Measurements from ENCODE around the gene TBX5.
"Not testable (repeated sequence)": the region's sequence is repeated elsewhere in the genome, so short reads cannot be mapped to it uniquely, and the experiment has no call there.

The TBX5 gene

DNA sequence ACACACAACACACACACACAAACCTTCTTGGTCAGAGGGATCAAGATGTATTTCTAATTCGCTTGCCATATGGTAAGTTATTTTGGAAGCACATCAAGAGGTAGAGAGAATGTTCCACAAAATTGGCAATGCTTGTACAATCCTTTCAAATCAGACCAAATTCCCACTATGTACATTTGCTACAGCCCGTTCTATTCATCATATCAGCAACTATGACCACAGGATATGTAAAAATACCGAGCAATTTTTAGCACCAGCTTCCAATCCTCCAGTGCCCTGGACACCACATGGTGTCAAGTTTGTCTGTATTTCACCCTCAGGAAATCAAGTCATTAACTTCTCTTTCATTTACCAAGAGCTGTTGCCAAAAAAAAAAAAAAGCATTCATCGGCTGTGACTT is 21.2 kb downstream of the TBX5 start:
- DNase-seq (ENCODE audit: low read depth, low spot score): no peak

DNA sequence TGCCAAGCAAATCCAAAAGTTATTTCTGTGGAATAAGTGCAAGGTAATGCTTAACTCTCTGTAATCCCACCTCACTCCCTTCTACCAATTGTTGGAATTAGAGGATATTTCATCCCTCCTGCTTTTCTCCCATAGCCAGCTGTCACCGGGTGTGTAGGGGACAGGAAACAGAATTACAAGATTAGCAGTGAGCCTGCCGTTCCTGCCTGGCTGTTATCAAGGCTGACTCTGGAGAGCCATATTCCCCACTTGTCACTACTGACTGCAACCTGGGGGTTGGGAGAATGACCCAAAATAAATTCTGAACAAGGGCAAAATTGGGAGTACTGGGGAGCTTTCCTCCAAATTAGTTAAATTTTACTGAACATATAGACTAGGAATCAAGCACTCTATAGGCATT is 24.8 kb downstream of the TBX5 start:
- no peak for DNase-seq (ENCODE audit: low read depth, low spot score)

DNA sequence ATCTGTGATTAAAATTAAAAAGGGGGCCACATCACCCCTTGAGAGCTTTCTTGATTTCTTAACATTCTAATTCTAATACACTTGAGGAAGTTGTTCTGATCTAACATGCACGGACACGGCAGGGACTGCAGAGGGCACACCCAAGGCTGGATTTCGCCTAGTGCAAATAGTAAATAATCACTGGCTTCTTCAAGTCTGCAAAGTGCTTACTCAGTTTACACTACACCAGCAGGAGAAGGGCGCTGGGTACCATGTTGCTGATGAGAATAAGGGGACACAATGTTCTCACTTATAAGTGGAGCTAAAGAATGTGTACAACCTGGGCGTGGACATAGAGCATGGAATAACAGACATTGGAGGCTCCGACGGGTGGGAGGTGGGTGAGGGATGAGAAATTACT is 34.2 kb downstream of the TBX5 start:
- no peak for DNase-seq (ENCODE audit: low read depth, low spot score)

DNA sequence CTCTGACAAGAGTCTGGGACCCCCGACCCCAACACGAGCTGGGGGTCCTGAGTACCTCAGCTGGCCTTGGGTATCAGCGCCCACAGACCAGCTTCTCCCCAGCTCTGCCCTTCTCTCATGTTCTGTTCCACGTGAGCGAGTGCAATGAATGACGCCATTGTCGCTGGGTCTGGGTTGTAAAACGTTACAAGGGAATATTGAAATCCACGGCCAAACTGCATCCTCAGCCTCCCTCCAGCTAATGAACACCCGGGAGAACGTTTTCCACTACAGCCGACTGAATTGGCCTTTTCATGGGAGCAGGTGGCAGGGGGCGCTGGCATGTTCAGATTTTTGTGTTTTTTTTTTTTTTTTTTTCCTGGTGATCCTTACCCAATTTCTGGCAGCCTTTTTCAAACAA is 34.7 kb downstream of the TBX5 start:
- no peak for DNase-seq (ENCODE audit: low read depth, low spot score)

DNA sequence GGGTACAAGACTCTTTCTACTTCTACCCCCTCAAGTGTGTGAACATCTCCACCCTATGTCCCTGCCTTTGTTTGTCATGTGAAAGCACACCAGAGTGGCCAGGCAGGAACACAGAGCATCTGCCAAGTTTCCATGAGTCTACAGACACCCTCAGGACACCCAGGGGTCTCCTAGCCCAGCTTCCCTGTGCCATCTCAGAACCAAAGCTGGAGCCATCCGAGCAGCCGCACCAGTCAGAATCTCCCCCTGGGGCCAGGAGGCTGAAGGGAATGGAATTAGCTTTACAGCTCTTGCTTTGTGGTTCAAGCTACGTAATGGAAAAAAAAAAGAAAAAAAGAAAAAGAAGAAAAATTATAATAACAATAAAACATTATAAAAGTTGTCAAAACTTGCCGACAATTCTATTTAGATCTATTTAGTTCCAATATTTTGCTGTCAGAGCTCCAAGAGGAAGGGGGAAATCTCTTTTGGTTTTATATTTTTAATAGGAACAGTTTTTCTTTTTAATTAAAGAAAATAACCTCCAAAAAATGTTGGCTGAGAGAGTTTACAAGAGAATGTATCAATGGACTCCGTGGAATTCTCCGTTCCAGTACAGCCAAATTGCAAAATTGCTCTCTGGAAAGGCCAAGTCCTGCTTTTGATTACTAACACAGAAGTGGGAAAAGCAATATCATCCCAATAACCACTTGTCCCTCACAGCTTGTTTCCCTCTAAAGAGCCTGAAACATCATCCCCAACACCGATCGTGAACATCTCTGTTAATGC is 37.1 kb downstream of the TBX5 start:
- no peak for DNase-seq (ENCODE audit: low read depth, low spot score)

DNA sequence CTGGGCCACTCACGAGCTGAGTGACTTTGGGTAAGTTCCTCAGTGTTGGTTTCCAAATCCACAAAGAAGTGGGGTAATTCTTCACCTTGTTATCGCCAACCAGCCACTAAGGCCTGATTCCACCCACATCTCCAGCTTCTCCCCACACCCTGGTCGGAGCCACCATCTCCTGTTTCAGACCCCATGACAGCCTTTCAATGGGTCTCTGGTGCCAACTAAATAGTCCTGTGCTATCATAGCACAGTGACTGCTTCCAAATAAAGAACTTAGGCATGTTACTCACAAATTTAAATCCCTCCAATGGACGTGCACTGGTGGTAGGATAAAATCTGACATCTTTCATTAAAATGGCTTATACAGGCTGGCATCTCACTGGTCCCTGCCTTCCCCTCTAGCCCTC is 44.0 kb downstream of the TBX5 start:
- no peak for DNase-seq (ENCODE audit: low read depth, low spot score)

DNA sequence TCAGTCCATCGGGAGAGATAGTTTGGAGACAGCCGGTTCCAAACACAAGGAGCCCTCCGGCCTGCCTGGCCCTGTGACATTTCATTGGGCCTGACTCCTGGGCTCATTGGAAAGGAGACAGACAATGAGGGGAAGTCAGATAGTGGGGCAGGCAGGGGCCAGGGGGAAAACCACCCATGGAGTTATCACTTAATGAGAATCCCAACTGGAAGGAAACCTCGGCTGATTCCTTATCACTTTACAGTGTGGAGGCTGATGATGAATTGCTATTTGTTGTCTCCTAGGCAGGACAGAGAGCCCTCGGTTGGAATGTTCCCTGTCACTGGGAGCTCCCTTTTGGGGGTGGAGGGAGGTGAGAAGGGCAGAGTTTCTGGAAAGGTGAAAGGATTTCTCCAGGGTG is 44.4 kb downstream of the TBX5 start:
- no peak for DNase-seq (ENCODE audit: low read depth, low spot score)

DNA sequence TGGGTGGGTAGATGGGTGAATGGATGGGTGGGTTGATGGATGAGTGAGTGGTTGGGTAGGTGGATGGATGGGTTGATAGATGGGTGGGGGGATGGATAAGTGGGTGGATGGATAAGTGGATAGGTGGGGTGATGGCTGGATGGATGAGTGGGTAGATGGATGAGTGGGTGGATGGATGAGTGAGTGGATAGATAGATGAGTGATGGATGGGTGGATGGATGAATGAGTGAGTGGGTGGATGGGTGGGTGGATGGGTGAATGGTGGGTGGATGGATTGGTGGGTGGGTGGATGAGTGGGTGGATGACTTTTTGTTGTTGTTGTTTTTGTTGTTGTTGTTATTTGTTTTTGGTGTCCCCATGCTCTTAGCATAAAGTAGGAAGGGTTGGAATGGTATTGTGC is 45.5 kb downstream of the TBX5 start:
- DNase-seq (ENCODE audit: low read depth, low spot score): no peak

DNA sequence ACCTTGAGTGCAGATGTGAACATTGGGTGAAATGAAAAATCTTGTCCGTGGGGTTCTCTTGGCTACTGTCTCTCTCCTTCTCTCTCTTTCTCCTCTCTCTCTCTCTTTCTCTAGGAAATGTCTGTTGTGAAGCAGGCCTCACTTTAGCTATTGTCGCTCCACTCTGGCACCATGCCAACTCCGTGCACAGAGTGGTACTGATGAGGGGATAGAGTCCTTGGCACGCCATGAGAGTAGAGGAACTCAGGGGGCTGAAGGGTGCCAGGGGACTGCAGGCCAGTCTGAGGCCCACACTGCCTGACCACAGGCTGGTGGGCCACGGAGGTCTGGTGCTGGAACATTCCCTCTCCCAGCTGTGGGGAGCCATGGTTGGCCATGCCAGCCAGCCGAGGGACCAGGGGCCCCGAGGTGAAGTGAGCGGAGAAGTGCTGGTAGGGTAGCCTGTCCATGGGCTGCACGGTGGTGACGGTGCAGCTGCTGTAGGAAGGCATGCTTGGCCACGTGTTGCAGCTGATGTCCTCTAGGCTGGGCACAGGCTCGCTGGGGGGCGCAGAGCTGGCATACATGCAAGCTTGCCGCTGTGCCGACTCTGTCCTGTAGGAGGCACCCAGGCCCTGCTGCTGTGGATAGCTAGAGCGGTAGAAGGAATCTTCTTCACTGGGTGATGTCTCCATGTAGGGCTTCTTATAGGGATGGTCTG is 50.4 kb downstream of the TBX5 start:
- no peak for DNase-seq (ENCODE audit: low read depth, low spot score)

DNA sequence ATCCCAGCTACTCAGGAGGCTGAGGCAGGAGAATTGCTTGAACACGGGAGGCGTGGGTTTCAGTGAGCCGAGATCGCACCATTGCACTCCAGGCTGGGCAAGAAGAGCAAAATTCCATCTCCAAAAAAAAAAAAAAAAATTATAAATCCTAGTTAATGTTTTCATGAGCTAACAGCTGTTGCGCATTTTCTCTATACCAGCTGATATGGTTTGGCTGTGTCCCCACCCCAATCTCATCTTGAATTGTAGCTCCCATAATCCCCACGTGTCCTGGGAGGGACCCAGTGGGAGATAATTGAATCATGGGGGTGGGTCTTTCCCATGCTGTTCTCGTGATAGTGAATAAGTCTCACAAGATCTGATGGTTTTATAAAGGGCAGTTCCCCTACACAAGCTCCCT is 56.7 kb downstream of the TBX5 start:
- not testable (repeated sequence) for DNase-seq (ENCODE audit: low read depth, low spot score)

DNA sequence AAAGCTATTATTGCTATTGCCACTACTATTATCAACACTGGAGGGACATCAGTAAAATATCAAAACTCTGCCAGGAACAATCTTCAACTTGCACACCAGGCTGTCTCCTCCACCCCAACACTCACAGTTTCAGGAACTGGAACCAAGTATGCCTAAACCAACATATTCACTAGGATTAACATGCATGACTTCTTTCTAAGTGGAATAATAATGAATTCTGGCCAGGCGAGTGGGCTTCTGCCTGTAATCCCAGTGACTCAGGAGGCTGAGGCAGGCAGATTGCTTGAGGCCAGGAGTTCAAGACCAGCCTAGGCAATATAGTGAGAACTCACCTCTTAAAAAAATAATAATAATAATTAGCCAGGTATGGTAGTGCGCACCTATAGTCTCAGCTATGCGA is 58.1 kb downstream of the TBX5 start:
- DNase-seq (ENCODE audit: low read depth, low spot score): no peak

DNA sequence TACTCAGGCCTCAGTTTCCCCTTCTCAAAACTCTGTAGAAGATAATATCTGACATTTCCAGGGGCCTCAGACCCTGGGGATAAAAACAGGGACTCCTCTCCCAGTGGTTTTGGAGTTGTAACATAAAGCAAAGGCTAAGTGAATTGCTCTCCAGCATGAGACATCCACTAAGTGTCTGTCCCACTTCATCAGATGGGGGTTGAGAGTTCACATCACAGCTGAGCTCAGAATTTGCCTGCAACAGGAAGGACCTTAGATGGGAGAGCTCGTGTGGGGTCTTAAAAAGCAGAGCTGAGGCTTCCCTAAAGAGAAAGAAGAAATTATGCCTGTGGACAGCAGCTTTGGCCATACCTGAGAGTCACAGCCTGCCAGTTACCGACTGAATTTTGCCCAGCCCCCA is 61.1 kb downstream of the TBX5 start:
- no peak for DNase-seq (ENCODE audit: low read depth, low spot score)

DNA sequence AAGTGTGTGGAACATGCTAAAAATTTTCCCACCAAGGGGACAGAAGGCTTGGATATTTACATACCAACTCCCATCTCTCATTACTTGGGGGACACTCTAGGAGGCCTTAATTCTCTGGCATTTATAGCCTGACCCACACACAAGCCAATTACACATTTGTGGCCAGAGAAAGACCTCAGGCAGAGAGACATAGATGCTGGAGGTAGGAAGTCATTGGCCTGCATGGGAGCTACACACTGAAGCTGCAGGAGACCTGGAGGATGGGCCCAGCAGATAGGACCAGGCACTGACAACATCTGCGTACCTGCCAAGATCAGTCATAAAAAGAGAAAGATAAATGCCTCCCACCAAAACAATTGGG is 61.7 kb downstream of the TBX5 start:
- no peak for DNase-seq (ENCODE audit: low read depth, low spot score)

DNA sequence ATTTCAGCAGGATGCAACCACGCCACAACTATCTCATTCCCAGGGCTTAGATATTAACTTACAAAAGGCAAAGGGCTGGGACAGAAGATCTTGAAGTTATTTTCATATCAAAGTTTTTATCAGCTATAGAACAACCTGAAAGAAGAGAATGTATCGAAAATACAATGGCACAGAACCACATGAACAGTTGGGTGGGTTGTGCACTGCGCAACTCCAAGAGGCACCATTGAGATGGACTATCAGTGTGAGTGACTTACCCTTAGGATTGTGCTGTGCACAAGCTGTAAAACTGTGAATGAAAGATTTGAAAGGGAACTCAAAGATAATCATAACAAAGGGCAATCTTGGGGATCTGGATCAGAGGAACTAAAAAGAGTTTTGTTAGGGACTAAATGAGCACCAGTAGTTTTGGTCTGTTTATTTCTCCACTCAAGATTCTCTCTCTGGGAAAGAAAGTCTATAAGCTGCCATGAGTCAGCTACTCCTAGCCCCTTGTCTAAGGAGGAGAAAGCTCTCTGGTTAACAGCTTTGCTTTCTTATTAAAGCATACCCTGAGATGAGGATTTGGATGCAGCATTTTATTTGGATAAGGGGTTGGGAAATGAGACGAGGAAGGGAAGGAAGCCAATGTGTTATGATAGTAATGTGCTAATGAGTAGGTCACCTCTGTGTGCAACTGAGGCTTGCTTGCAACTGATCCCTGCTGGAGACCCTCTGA is 62.2 kb downstream of the TBX5 start:
- DNase-seq (ENCODE audit: low read depth, low spot score): no peak

DNA sequence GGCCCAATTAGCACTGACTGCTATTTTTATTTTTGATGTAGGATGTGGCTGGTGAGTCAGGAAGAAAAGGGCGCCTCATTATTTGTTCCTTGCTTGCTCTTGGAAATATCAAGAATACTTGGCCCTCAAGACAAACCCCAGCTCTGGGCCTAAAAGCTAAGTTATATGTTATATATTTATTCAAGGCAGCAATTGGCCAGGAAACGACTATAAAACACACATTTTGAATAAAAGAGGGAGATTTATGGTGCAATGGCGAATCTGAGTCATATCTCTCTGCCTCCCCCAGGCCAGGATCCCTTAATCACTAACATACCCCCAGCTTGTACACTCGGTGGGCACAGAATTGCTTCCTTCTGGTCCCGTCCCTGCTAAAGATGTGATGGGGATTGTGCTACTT is 63.3 kb downstream of the TBX5 start:
- no peak for DNase-seq (ENCODE audit: low read depth, low spot score)

DNA sequence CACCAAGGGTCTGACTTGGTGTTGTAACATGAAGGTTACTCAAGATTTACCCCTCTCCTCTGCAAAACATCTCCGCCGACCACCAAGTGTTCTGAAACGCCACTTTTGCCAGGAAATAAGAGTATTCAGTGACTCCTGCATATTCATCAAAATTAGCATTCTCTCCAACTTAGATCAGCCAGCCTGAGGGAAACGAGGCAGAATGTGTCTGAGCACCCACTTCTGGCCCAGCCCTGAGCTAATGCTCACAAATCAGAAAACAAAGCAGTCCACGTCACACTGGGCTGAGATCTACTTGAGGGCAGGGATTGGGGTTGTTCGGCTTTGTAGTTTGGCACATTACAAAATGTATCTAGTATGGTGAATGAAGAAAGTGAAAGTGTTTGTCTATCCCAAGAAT is 64.3 kb downstream of the TBX5 start:
- DNase-seq (ENCODE audit: low read depth, low spot score): no peak

DNA sequence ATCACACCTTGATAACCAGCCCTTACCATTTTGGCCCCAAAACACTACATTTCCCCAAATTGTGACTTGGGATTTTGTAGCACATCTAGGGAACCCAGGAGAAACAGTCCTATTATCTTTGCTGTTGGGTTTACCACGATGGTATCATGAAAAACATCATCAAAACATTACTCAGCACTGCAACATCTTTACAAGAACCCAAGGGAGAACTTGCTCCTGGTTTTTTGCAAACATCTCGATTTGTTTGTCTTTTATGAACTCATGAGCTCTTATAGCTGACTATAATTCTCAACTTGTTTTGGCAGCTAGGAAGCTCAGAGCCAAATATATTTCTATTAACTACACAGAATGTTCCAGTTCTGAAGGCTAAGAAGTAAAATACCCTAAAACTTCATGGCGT is 65.7 kb downstream of the TBX5 start:
- no peak for DNase-seq (ENCODE audit: low read depth, low spot score)

DNA sequence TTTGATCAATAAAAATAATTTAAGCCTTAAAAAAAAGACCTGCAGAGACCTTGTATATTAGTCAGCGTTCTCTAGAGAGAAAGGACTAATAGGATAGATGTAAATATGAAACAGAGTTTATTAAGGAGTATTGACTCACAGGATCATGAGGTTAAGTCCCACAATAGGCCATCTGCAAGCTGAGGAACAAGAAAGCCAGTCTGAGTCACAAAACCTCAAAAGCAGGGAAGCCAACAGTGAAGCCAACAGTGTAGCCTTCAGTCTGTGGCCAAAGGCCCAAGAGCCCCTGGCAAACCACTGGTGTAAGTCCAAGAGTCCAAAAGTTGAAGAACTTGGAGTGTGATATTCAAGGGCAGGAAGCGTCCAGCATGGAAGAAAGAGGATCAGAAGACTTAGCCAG is 66.3 kb downstream of the TBX5 start:
- no peak for DNase-seq (ENCODE audit: low read depth, low spot score)

DNA sequence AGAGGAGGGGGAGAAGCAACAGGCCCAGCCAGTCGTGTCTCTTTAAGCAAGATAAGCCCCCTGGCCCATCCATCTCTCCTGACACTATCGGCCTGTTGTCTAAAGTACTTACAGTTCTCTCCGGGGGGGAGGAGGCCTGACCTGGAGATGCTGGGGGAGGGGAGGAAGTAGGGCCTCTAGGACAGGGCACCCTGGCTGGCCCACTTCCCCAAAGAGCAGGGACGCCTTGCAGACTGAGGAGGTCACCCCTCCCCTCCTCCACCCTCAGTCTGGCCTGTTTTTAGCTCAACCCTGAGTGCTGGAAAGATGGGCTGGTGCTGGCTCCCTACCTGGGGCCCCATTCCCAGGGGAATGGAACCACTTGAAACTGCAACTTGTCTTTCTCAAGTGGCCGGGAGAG is 70.3 kb downstream of the TBX5 start:
- DNase-seq (ENCODE audit: low read depth, low spot score): no peak

DNA sequence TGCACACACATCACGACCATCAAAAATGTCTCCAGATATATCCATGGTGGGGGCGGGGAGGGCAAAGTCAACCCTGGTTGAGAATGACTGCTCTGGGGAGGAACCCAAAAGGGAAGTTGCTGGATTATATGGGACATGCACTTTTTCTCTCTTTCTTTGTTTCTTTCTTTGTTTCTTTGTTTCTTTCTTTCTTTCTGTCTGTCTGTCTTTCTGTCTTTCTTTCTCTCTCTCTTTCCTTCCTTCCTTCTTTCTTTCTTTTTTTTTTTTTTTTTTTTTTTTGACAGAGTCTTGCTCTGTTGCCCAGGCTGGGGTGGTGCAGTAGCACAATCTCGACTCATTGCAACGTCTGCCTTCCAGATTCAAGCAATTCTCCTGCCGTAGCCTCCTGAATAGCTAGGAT is 71.5 kb downstream of the TBX5 start:
- DNase-seq (ENCODE audit: low read depth, low spot score): no peak

DNA sequence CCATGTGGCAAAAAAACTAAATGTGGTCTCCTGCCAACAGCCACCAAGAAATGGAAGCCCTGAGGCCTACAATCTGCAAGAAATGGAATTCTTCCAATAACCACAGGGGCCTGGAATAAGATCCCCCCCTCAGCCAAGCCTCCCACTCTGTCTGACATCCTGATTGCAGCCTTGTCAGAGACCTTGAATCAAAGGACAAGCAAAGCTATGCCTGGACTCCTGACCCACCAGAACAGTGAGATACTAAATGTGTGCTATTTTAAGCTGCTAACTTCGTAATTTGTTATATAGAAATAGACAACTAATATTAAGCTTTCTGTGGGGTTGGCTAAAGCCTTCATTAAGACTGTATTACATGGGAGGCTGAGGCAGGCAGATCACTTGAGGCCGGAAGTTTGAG is 77.7 kb downstream of the TBX5 start:
- DNase-seq (ENCODE audit: low read depth, low spot score): no peak

DNA sequence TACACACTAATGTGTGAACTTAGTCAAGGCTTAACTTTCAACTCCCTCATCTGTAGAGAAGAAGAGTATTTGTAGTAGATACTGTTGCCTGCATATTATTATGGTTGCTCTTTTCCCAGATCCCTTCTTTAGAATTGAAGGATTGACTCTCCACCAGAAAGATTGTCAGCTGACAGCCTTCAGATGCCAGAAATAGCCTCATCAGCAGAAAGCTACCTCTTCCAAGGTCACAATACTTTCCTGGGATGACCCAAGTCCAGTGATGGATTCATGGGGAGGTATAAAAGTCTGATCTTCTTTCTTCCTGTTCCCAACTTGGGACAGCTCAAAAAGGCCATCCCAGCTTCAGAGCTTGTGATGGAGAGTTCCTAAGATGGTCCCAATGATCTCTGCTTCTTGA is 78.2 kb downstream of the TBX5 start:
- no peak for DNase-seq (ENCODE audit: low read depth, low spot score)

DNA sequence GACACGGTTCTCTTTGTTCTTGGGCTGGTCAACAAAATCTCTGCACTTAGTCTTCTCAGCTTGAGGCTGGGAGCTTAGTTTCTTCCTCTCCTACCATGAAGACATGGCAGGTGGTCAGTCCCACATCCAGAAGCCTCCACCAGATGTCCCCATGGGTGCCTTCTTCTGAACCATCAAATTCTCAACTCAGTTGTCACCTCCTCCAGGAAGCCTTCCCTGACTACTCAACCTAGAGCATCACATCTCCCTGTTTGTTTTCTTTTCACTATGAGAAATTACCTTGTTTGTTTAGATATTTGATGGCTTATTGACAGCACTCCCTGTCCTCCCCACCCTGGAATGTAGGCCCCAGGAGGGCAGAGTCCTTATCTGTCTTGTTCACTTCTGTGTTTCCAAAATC is 84.4 kb downstream of the TBX5 start:
- no peak for DNase-seq (ENCODE audit: low read depth, low spot score)
